HG03045 (cell line): Measurements from ENCODE around the gene RNU1-3.
"Not testable (repeated sequence)": the region's sequence is repeated elsewhere in the genome, so short reads cannot be mapped to it uniquely, and the experiment has no call there.

Experiments
- ATAC-seq: cut with Tn5 transposase; IDR thresholded peaks from one replicate; pipeline ENCODE4 v1.9.1; 2021; ENCODE audit warnings: mild to moderate bottlenecking, moderate library complexity; ENCODE audit not compliant: unreplicated experiment

The RNU1-3 gene

DNA sequence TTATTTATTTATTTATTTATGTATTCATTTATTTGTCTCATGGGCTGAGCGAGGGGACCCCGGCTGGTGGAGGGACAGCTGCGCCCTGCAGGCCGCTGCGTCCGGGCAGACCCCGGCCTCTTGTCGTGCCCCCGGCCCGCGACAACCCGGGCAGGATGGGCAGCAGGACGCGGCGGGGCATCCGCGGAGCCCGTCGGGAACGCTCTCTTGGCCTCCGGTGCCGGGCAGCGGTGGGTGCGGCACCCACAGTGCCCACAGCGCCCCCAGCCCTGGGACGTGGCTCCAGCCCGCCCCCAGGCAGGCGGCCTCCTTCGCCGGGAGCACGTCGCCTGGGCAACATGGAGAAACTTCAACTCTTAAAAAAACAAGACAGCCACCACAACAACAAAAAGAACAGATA lies 8.5 kb downstream of the RNU1-3 start:
- ATAC-seq, result not testable (repeated sequence)

DNA sequence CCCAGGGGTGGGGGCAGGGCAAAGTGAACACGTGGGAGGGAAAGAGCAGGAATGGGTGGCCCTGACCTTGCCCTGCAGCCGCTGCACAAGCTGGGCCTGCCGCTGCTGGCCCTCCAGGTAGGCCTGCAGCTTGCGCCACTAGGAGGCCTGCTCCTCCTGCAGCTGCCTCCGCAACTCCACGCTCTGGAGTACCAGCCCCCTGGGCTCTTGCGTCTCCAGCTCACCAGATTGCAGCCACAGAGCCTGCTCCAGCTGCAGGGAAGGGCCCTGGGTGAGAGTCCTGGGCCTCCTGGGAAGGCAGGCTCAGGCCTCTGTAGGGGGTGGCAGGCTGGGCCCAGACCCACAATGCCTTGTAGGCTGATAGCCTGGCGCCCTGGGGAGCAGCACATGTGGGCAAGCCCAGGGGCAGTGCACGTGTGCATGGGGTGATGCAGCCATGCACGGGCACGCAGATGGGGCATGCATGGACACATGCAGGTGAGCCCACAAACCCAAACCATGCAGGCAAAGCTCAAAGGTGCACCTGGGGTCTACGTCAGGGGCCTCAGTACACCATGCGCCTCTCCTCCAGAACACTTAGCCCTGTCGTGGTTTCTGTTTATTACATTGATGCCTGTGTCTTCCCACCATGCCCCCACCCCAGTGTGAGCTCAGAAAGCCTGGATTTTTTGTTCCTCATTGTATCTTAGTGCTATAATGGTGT lies 9.6 kb downstream of the RNU1-3 start:
- not testable (repeated sequence) for ATAC-seq

DNA sequence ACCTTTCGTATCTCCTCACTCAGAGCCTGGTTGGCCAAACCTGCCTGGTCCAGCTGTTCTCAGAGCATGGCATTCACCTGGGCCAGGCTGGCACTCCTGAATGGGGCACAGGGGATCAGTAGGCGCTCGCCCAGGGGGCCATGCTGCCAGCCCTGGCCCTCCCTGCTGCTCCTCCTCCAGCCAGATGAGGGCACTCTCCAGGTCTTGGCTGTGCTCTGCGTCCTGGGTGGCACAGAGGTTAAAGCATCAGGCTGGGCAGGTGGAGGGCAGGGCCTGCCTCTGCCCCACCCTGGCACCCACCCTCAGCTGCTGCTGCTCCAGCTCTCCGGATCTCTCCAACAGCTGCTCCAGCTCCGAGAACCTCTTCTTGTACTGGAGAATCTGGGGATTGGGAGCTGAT lies 10.2 kb downstream of the RNU1-3 start:
- ATAC-seq, result not testable (repeated sequence)

DNA sequence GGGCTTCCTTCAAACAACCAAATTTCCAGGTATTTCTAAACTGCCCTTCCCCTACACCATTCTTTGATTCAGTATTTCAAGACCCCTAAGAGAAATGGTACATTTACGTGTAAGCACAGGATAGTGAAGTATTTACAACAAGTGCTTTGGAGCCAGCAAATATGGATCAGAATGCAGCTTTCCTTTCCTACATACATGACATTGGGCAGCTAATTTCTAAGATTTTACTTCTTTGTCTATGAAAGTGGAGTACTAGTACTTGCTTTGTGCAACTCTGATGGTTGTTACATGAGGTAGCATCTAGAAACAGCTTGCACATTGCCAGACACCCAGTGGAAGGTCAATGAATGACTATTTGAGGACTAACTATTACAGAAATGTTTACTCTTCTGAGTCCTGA lies 15.2 kb downstream of the RNU1-3 start:
- not testable (repeated sequence) for ATAC-seq

DNA sequence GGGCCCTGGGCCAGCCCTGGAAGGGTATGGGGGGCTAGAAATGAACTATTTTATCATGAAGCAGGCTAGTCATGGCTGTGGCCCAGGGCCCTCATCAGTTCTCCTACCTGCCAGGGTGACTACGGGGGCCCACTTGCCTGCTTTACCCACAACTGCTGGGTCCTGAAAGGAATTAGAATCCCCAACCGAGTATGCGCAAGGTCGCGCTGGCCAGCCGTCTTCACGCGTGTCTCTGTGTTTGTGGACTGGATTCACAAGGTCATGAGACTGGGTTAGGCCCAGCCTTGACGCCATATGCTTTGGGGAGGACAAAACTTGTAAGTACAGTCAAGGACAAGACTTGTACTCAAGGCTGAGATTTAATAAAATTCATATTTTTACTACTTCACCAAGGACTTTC lies 16.8 kb downstream of the RNU1-3 start:
- not testable (repeated sequence) for ATAC-seq

DNA sequence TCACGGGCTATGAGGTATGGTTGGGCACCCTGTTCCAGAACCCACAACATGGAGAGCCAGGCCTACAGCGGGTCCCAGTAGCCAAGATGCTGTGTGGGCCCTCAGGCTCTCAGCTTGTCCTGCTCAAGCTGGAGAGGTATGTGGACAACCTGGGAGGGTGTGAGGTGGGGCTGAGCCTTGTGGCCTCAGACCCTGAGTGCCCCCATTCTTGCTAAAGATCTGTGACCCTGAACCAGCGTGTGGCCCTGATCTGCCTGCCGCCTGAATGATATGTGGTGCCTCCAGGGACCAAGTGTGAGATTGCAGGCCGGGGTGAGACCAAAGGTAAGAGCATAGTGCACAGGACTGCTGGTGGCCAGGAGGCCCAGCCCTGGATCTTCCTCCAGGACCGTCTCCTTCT lies 17.4 kb downstream of the RNU1-3 start:
- ATAC-seq, result not testable (repeated sequence)

DNA sequence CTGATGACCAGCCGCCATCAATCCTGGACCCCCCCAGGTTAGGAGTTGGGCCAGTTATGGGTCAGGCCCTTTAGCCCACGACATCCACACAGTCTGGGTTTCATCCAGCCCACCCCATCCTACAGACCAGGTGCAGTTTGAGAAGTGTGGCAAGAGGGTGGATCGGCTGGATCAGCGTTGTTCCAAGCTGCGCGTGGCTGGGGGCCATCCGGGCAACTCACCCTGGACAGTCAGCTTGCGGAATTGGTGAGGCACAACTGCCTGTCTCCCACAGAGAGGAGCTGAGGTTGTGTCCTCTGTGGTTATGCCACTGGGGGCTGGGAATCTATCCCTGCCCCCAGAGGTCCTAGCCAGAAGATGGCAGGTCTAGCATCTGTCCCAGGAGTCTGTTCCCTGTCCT lies 18.0 kb downstream of the RNU1-3 start:
- ATAC-seq, result not testable (repeated sequence)

DNA sequence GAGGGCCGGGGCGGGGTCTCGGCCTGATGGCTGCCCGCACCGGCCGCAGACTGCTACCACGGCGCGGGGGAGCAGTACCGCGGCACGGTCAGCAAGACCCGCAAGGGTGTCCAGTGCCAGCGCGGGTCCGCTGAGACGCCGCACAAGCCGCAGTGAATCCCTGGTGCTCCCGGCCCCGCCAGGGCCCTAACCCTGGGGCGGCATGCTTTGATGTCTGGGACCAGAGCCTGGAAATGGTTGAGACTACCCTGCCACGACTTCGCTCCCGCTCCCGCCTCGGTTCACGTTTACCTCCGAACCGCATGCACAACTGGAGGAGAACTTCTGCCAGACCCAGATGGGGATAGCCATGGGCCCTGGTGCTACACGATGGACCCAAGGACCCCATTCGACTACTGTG lies 18.5 kb downstream of the RNU1-3 start:
- ATAC-seq, result not testable (repeated sequence)

DNA sequence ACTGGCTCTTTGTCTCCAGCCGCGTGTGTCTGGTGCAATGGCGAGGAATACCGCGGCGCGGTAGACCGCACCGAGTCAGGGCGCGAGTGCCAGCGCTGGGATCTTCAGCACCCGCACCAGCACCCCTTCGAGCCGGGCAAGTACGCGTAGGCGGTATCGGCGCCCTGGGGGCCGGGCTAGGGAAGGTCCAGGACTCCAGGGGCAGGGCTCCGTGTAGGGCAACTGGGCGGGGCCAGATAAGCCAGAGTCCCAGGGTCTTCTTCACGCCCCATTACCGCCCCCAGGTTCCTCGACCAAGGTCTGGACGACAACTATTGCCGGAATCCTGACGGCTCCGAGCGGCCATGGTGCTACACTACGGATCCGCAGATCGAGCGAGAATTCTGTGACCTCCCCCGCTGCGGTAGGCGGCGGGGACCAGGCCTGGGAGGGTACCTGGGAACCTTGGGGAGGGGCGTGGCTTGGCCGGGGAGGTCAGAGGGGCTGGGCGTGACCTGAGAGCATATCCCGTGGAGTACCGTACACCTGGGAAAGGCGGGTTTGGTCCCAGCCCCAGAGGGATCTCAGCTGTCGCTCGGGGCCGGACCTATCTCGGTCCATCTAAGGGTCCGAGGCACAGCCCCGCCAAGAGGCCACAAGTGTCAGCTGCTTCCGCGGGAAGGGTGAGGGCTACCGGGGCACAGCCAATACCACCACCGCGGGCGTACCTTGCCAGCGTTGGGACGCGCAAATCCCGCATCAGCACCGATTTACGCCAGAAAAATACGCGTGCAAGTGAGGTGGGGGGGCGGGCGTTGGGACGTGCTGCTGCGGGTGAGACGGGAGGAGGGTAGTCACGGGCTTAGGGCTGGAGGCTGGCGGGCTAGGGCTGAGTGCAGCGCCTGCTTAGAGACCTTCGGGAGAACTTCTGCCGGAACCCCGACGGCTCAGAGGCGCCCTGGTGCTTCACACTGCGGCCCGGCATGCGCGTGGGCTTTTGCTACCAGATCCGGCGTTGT lies 19.3 kb downstream of the RNU1-3 start:
- ATAC-seq, result not testable (repeated sequence)

DNA sequence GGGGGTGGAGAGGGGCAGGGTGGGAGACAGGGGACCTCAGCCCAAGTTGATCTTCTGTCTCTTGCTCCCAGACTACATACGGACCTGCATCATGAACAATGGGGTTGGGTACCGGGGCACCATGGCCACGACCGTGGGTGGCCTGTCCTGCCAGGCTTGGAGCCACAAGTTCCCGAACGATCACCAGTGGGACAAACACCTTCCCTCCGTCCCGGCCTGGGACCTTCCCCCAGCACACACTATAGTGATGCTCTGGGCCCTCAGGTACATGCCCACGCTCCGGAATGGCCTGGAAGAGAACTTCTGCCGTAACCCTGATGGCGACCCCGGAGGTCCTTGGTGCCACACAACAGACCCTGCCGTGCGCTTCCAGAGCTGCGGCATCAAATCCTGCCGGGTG lies 20.0 kb downstream of the RNU1-3 start:
- ATAC-seq, result not testable (repeated sequence)

DNA sequence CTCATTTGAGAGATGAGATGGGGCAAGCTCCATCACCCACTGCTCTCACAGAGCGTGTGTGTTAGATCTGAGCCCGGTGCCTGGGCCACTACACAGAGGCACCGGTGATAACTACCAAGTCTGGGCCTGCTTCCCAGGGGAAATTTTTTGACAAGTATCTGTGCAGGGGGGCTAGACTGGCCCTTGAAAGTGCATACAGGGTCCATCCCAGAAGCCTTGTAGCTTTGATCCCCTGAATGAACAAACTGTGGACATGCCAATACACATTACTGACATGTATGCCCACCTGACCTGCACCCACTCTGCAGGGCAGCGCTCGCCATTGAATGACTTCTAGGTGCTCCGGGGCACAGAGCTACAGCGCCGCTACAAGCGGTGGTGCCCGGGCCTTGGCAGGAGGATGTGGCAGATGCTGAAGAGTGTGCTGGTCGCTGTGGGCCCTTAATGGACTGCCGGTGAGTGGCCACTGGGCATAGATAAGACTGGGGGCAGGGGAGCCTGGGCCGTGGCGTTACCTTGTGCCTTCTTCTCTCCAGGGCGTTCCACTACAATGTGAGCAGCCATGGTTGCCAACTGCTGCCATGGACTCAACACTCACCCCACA lies 20.6 kb downstream of the RNU1-3 start:
- not testable (repeated sequence) for ATAC-seq

DNA sequence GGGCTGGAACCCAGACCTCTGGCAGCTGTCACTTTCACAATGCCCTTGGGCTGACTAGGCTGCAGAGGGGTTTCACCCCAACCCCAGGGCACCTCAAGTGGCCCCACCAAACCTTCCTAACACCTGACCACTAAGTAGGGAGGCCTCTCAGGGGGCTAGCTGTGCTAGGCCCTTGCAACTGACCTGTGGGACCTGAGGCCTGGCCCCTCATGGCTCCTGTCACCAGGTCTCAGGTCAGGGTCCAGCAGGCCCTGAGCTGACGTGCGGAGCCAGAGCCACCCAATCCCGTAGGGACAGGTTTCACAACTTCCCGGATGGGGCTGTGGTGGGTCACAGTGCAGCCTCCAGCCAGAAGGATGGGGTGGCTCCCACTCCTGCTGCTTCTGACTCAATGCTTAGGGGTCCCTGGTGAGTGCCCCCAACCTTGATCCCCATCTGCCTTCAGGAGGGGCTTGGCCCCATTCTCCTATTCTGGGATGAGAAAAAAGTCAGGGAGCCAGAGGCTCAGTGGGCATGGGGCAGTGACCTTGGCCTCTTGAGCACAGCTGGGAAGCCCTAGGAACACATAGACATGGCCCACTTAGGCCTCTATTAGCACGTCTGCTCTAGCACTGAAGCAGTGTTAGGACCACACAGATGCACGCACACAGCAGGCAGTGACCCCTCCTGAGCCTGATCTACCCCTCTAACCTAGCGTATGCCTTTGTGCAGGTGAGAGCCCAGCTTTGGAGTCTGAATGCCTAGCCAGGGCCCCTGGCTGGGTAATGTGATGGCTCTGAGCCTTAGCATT lies 21.3 kb downstream of the RNU1-3 start:
- peak; percentile 0 for ATAC-seq

DNA sequence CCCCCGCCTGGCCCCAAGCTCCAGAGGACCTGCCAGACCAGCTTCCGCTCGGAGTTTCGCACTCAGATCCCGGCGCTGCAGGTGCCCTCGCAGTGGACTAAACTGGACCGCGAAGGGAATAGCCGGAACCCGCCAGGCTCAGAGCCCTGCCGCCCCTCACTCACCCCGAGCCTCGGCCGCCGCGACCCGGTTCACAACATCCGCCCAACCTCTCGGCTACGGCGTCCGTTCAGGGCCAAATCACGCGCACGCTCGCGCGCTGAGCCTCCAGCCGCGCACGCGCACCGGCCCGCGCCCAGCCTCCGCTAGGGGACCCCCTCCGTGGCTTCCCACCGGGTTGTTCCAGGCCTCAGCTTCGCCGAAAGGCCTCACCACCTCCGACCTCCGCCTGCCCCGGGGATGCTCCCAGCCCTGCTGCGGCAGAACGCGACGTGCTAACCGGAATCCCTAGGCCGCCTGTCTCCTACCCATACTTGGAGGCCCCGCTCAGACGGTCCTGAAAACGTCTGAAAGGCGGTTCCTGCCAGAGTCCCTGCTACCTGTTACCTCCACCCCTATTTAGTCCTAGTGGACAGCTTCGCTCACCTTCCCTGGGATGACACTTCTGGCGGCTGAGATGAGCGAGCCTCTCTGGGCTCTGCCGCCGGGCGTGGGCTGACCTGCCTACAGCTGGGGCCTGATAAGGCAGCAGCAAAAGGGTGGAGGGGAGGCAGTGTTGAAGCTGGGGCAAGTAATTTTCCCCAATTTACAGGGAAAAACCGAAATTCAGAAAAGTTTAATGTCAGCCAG lies 22.1 kb downstream of the RNU1-3 start:
- ATAC-seq, result peak; percentile 77

DNA sequence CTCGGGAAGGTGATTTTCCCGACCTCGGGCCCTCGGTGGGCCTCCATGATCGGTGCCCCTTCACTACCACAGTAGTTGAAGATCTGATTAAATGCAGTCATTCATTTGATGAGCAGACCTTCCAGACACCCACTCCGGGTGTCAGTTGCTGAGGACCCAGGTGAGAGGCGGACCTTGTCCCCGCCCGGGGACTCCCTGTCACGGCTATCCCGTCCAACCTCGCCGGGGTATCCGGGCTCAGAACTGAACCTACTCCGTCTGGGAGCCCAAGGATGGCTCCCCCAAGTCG lies 22.6 kb downstream of the RNU1-3 start:
- ATAC-seq, result no peak

DNA sequence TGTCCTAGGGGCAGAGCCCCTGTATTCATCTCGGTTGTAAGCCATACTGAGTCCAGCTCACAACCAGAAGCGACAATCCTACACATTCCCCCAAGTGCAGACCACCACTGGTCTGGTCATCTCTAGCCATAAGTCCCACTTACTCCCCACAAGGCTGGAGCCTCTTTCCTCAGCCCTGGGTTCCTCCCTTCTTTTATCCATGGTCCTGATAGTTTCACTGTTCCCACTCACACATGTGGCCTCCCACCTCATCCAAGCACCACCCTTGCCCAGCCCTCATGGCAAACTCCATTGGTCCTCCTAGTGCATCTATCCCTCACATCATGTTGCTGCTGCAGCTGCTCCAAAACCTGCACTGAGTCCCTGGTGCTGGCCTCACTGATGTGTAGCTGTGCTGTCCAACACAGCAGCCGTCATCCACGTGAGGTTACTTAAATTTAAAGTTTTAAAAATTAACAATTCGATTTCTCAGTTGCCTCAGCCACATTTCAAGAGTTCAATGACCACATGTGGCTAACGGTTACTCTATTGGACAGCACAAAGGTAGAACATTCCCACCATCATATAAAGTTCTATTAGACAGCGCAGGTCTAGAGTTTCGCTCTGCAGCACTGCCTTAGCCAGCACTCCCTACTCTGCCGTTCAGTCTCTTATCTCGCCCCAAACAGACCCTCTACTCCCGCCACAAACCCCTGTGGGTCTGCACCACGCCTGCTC lies 23.1 kb downstream of the RNU1-3 start:
- peak; percentile 8 for ATAC-seq

DNA sequence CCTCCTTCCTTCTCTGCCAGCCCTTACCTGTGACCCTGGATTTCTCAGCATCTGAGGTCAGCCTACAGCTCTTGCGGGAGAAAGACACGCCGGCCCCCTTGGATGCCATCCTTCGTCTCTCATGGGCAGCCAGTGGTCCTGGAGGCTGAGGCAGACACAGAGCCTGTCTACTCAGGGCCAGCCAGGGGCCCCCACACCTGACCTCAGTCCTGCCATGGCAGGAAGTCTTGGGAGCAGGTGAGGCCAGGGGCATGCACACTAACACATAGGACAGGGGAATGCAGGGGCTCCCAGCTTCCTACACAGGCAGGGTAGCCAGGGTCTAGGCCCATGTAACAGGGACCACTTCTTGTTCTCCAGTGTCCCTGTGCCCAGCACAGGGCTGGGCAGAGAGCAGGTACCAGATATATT lies 23.7 kb downstream of the RNU1-3 start:
- ATAC-seq, result not testable (repeated sequence)

DNA sequence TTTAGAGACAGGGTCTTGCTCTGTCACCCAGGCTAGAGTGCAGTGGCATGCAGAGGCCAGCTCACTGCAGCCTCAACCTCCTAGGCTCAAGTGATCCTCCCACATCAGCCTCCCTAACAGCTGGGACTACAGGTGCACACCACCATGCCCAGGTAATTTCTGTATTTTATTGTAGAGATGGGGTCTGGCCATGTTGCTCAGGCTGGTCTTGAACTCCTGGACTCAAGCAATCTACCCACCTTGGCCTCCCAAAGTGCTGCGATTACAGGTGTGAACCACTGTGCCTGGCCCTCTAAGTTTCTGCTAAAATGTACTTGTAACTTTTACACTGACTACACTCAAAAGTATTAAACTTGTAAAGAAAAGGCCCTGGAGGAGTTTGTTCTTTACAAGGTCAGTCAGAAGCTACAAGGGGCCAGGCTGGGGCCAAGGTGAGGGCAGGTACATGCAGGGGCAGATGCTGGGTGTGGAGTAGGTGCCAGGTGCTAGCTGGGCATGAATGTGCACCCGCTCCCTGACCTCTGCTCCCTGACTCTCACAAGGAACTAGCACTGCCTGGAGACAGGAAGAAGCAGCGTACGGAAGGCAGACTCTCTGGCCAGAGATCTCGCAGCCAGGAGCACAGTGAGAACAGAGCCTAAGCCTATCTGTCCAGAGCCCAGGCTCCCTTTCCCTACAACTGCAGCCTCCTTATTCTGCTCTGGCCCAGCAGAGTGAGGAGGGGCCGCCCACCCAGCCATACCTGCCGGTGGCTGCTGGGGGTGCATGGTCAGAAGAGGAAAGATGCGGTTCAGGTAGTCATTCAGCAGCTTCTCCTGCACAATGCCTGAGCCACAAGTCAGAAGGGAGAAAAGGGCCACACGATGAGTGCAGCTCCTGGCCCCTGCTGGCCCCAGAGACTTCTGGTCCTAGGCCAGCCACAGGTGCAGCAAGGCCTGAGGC lies 24.5 kb downstream of the RNU1-3 start:
- not testable (repeated sequence) for ATAC-seq
